GM12891 (cell line): ENCODE results near the gene SMARCD2.

Source experiments
- DNase-seq: peaks from one replicate; pipeline ENCODE4 v3.0.0; 2011; ENCODE audit warnings: low spot score; ENCODE audit not compliant: insufficient read length
- FAIRE-seq: peaks from 2 replicates; lab custom pipeline; 2011; peaks lifted over from hg19 to GRCh38; lab: Jason Lieb, UNC
- PAX5 ChIP-seq: IDR thresholded peaks from 2 replicates; pipeline ENCODE4 v1.6.1; 2011; ENCODE audit warnings: low read length, moderate library complexity, mild to moderate bottlenecking; ENCODE audit not compliant: insufficient read depth, severe bottlenecking
- POLR2A ChIP-seq: IDR thresholded peaks from 2 replicates; pipeline ENCODE4 v1.6.1; 2011; ENCODE audit warnings: low read depth, low read length, control low read depth
- POLR2AphosphoS5 ChIP-seq: IDR thresholded peaks from 2 replicates; pipeline ENCODE4 v1.6.1; 2011; ENCODE audit warnings: low read depth, low read length, control low read depth
- POU2F2 ChIP-seq: IDR thresholded peaks from 2 replicates; pipeline ENCODE4 v1.6.1; 2011; ENCODE audit warnings: low read depth, mild to moderate bottlenecking, control low read depth, low read length, moderate library complexity
- SPI1 ChIP-seq: IDR thresholded peaks from 2 replicates; pipeline ENCODE4 v1.6.1; 2011; ENCODE audit warnings: low read depth, low read length, control low read depth
- TAF1 ChIP-seq: IDR thresholded peaks from 2 replicates; pipeline ENCODE4 v1.6.1; 2011; ENCODE audit warnings: low read depth, low read length, control low read depth

Gene SMARCD2

DNA sequence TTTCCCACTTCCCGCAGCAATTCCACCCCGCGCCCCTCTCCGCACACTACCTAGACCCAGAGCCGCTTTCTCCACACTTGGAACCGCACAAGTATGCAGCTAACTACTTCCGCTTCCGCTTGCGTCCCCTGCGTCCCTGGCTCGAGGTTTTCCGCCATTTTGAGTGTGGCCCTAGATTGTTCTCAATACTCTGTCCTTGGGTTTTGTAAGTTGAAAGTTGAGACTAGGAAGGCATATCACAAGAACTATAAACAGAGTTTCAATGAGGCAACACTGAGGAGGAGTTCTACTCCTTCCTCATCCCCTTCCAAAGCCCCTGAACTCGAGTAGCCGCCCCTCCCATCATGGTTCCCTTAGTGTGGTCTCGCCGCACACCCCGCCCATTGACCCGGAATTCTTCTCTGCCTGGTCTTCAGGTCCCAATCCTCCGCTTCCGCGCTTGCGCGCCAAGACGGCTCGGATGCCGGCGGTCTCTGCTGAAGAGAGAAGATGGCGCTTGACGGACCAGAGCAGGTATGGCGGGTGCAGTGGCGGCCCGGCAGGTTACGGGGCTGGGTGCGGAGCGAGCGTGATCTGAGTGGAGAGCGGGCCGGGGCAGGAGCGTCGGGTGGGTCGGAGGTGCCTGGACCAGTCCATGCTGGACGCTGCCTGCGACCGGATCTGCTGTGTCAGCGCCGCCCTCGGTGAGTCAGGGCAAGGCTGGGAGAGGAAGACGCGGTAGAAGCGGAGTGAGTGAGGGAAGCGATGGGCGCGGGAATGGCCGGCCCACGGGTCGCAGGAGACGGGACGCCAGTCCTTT, 15.3 kb downstream of the SMARCD2 start, which contains the start of the genes FTSJ3 and PSMC5:
Gene FTSJ3 (minus strand): TSS at position 662 of the 799 bp plus-strand sequence. CDS start 761 bp downstream, outside the sequence.
Gene PSMC5 (plus strand): TSS at position 430 of the 799 bp plus-strand sequence. CDS start 60 bp downstream, at position 490.
- peak; percentile 97 for FAIRE-seq
- peak; percentile 91 for DNase-seq
- TF ChIP-seq SPI1 (peak; percentile 16; the same call in 1 of the 2 replicates), POLR2AphosphoS5 (peak; percentile 89), TAF1 (peak; percentile 87), POLR2A (peak; percentile 92), POU2F2 (0 out of 2 replicates have a peak, but pooled peaks have one; percentile 56), PAX5 (no peak)

DNA sequence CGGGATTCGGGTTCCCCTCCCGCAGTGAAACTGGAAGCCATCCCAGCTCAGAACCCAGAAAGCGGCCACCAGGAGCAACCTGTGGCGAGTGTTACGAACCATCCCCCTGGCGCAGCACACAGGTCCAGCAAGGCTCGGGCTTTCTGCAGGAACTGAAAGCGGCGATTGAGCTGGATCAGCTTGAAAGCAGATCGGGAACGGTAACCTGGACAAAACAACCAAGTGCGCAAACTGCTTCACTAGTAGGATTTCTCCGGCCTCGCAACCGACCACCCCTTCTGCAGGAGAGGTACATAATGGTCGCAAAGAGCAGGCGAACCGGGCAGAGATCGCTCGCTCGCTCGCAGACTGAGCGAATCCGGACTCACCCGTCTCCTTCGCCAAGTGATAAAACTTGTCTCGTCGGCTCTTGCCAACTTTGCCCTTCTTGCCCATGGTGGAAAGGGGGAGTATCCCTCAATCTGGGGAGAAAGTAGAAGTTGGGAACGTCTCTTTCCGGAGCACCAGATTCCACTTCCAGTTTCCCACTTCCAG, 15.9 kb downstream of the SMARCD2 start:
- TF ChIP-seq POLR2A (no peak), PAX5 (no peak), POU2F2 (no peak), TAF1 (no peak), POLR2AphosphoS5 (no peak), SPI1 (no peak)
- DNase-seq (no peak), FAIRE-seq (no peak)

DNA sequence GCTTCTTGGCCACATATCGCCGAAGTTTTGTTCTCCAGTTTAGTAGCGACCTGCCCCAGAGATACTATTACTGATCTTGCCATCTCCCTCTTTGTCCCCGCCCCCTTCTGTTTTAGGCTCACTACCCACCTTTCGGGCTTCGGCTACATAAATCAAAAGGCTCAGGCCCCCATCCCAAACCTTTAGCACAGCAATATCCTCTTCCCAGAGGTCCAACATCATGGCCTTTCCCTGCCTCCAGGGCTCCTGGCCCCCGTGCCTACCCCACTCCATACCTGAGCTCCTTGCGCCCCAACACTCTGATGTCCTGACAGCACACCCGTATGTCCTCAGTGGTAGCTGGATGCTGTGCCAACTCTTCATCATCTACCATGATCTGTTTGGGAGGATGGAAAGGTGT, 18.1 kb downstream of the SMARCD2 start:
- no peak for TF ChIP-seq POLR2AphosphoS5
- TF ChIP-seq POLR2A: no peak
- TF ChIP-seq PAX5: no peak
- TF ChIP-seq POU2F2: no peak
- TF ChIP-seq TAF1: no peak
- no peak for TF ChIP-seq SPI1
- DNase-seq: no peak
- FAIRE-seq: no peak

DNA sequence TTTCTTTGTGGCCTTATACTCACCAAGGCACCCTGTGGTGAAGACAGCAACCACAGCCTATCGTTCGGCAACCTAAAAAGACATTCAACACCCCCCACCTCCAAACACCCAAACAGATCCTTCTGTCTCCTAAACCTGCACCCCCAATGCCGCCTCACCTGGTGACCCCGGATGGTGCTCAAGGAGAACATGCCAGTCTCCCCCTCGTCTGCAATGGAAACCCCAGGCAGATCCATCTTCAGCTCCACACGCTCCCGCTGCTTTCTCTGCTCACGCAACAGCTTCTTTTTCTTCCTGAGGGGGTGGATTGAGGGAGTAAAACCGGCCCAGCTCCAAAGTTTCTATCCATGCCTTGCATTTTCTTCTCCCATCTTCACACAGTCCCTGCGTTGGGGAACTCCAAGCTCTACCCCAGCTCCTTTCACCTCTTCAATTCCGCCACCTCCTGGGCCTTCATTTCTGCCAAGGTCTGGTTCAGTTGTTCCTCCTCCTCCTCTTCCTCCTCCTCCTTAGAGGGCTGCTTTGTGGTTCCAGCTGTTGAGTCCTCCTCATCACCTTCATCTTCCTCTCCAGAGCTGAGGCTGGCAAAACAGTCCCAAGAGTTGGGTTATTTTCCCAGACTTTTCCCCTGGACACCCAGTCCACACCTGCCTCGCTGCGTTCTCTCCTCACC, 18.7 kb downstream of the SMARCD2 start:
- DNase-seq (no peak), FAIRE-seq (no peak)
- no peak for TF ChIP-seq SPI1
- TF ChIP-seq POLR2AphosphoS5: no peak
- no peak for TF ChIP-seq POLR2A
- TF ChIP-seq POU2F2: no peak
- no peak for TF ChIP-seq PAX5
- TF ChIP-seq TAF1: no peak

DNA sequence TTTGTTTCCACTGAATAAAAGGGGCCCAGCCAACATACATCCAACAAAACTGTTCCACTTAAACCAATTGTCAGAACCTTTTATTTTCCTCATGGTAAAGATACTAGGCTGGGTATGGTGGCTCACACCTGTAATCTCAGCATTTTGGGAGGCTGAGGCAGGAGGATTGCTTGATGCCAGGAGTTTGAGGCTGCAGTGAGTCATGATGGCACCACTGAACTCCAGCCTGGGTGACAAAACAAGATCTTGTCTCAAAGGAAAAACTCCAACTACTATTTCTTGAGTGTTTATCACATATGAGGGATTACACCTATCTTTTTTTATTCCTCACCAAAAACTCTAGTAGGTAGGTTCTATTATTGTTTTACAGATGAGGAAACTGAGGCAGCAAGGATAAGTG, 19.9 kb downstream of the SMARCD2 start:
- FAIRE-seq: no peak
- DNase-seq: no peak
- no peak for TF ChIP-seq POU2F2

DNA sequence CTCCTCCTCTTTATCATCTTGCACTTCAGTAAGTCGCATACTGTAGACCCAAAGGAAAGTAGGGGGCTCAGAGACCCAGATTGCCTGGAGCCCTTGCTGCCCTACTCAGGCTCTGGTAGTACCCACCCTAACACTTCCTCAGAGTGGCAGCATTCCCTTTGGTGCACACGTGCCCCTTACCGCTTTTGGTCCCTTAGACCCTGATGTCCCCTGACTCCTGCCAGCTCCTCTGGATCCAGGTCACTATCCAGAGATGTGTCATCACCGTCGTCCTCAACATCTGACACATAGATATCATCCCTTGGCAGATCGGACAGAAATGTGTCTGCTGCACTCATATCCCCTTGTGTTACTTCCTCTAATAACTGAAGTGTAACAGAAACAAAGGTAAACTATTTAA, 20.7 kb downstream of the SMARCD2 start:
- TF ChIP-seq SPI1 (no peak), PAX5 (no peak), POLR2A (no peak), POLR2AphosphoS5 (0 out of 2 replicates have a peak, but pooled peaks have one; percentile 41), TAF1 (no peak)
- DNase-seq (no peak), FAIRE-seq (no peak)

DNA sequence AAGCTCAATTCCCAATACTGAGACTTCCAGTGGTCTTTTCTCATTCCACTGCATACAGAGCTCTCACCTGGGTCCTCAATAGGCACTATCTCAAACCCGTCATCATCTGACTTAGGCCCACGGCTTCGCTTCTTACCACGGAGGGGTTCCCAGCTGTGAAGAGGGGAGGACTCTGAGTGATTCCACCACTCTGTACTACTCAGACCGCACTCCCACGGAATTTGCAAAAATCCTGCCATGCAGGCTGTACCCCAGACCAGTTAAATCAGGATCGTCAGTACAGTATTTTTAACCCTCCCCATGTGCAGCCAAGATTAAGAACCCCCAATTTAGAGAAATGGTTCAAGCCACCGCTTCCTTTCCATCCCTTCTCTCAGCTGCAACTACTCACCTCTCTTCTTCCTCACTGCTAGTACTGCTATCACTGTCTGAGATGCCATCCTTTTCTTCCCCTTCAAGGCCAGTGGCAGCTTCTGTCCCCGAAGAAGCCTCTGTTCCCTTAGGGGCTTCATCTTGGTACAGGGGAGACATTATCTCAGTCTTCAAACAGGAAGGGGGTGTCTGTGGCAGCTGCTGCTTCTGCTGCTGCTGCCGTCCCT, 21.4 kb downstream of the SMARCD2 start:
- TF ChIP-seq TAF1: no peak
- 0 out of 2 replicates have a peak, but pooled peaks have one; percentile 23 for TF ChIP-seq POLR2A
- FAIRE-seq: no peak

DNA sequence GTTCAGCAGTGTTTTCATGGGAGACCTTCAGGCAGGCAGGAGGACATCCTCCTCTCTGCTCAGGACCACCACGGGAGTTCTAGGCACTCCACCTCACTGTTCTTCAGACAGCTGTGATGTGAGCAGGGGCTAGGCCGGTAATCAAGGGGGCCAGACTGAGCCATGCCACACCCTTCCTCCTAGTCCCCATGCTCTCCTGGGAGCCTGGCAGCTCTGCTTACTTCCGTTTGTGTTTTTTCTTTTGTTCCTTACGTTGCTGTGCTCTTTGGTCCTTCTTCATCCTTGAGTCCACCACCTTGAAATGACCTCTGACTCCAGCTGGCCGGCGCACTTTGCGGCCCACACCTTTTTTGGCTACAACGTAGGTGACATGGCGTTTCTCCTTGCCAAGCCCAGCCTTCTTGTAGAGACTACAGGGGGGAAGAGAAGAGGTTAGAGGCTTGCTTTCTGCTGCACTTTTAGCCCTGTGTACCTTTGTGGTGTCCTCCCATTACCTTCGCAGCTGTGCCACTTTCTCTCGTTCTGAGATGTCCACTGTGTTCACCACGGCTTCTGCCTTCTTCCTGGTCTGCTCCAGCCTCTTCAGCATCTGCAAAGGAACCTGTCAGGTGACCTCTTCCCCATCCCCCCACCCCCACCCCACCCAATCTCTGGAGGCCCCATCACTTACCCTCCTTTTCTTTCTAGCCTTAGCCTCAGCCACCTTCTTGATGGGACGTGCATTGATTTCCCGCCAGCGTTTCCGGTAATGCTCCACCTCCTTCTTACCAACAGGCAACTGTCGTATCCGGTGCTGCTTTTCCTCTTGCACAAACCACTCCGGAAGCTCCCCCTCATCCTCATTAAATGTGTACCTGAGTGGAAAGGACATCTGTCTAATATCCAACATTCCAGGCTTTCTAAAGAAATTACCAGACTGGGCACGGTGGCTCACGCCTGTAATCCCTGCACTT, 22.6 kb downstream of the SMARCD2 start:
- TF ChIP-seq PAX5: no peak
- no peak for TF ChIP-seq POLR2AphosphoS5
- no peak for TF ChIP-seq TAF1
- FAIRE-seq (no peak), DNase-seq (no peak)

More for the DNA sequence above, 21.4 kb downstream of the SMARCD2 start:
- no peak for DNase-seq
